Activated CD8-positive, alpha-beta T cell treated with anti-CD3 and anti-CD28 coated beads for 36 hours (primary cell): Measurements from ENCODE around the gene LHB. TPM values are rescaled to one million over a fixed set of nuclear protein-coding genes. Genes with fewer than 3 reads are reported as not detected.

ENCODE experiments used
- ATAC-seq: fragments of 200-7000 bp; cut with Tn5 transposase; one replicate; pipeline ENCODE4 v1.10.0; 2021; ENCODE audit warnings: mild to moderate bottlenecking, moderate library complexity
- CTCF ChIA-PET: fragments of 350-600 bp; sonication (Branson Sonifier 250); formaldehyde crosslinking; loops from one replicate; lab custom pipeline; 2021; ENCODE audit warnings: antibody characterized with exemption; lab: Charles Lee
- POLR2A ChIA-PET: fragments of 350-600 bp; sonication (Branson Sonifier 250); formaldehyde crosslinking; loops from one replicate; lab custom pipeline; 2021; ENCODE audit warnings: antibody characterized with exemption; lab: Charles Lee
- DNase-seq: peaks from one replicate; pipeline ENCODE4 v3.0.0-alpha.2; 2020
- H3K27ac Mint-ChIP-seq: one replicate; pipeline ENCODE4 v1.8.0; 2021; ENCODE audit warnings: mild to moderate bottlenecking, mixed read lengths
- H3K27me3 Mint-ChIP-seq: one replicate; pipeline ENCODE4 v1.8.0; 2021; ENCODE audit warnings: mixed read lengths
- H3K36me3 Mint-ChIP-seq: one replicate; pipeline ENCODE4 v1.8.0; 2021; ENCODE audit warnings: low read depth, mixed read lengths
- H3K4me1 Mint-ChIP-seq: one replicate; pipeline ENCODE4 v1.8.0; 2021; ENCODE audit warnings: low read depth, mixed read lengths
- H3K4me3 Mint-ChIP-seq: one replicate; pipeline ENCODE4 v1.8.0; 2021; ENCODE audit warnings: mild to moderate bottlenecking, moderate library complexity, mixed read lengths
- H3K9me3 Mint-ChIP-seq: one replicate; pipeline ENCODE4 v1.8.0; 2021; ENCODE audit warnings: mixed read lengths
- intact Hi-C: fragments of 100-400 bp; cut with micrococcal nuclease; formaldehyde crosslinking; loops from one replicate; pipeline ENCODE4 v1.10.0; 2022
- total RNA-seq, 2 experiments: library from RNA; stranded (reverse); gene quantifications; one replicate each; pipeline ENCODE4 v1.2.3, GENCODE V29; 2021
- TF ChIP-seq, protein P1 (sequence below): fragments of 200-600 bp; IDR thresholded peaks from one replicate; pipeline ENCODE4 v1.8.0; 2022; ENCODE audit warnings: antibody characterized with exemption, mild to moderate bottlenecking

The LHB gene
- total RNA-seq, 2 experiments from 2014 or later = not detected

DNA sequence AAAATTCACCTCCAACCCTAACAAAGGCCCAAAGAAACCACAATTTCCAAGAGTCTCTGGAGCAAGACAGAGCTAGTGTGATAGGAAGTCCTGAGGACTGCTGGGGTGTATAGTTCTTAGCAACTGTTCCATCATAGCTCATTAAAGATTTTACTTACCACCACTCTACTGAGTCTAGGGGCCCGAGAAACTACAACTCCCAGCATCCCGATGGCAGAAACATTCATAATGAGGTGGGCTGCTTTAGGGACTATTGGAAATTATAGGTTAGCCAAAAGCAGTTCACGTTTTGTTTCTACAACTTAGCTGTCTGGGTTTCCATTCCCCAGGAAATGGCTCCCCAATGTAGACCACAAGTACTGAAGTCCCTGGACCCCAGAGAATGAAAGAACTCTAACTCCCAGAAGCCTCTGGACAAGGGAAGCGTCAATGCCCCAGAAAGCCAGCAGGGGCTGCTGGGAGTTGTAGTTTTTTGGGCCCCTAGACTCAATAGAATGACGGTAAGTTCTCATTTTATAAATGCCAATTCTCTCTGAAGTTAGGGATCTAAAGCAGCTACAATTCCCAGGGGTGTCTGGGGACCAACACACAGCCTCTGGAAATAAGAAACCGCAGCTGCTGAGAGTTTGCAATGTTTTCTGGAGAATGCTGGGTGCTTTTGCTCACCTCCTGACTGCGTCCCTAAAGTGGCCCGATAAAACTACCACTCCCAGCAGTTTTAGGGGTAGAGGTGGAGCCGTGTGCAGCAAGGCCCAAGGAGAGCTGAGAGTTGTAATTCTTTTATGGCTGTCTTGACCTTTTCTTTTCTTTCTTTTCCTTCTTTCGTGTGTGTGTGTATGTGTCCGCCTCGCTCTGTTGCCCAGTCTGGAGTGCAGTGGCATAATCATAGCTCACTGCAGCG lies 40.7 kb downstream of the LHB start:
- CTCF ChIA-PET = interaction anchor here (0.9 to 10.0 kb wide), 10 partner anchors 9 to 188 kb away, joined by 3 to 101 read pairs (median 6); partner anchors contain the start of genes BAX, GYS1 and RUVBL2
- H3K9me3 Mint-ChIP-seq = no peaks in the 10 kb centered on the region
- no peak overlapping the region for H3K4me3 Mint-ChIP-seq
- POLR2A ChIA-PET = interaction anchor here (1.2 to 4.9 kb wide), 3 partner anchors 10 to 16 kb away, joined by 4 to 36 read pairs (median 8); partner anchors contain the start of gene FTL
- TF ChIP-seq, protein P1, sequence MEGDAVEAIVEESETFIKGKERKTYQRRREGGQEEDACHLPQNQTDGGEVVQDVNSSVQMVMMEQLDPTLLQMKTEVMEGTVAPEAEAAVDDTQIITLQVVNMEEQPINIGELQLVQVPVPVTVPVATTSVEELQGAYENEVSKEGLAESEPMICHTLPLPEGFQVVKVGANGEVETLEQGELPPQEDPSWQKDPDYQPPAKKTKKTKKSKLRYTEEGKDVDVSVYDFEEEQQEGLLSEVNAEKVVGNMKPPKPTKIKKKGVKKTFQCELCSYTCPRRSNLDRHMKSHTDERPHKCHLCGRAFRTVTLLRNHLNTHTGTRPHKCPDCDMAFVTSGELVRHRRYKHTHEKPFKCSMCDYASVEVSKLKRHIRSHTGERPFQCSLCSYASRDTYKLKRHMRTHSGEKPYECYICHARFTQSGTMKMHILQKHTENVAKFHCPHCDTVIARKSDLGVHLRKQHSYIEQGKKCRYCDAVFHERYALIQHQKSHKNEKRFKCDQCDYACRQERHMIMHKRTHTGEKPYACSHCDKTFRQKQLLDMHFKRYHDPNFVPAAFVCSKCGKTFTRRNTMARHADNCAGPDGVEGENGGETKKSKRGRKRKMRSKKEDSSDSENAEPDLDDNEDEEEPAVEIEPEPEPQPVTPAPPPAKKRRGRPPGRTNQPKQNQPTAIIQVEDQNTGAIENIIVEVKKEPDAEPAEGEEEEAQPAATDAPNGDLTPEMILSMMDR = peak; percentile 26
- H3K36me3 Mint-ChIP-seq = peaks cover 24% of the 10 kb centered on the region
- peaks cover 17% of the 10 kb centered on the region for H3K4me1 Mint-ChIP-seq
- peak overlapping the region; percentile 46 for H3K27ac Mint-ChIP-seq
- H3K27me3 Mint-ChIP-seq = no peaks in the 10 kb centered on the region
- intact Hi-C loops = no loop called here
- DNase-seq (peak; percentile 78), ATAC-seq (peak; percentile 62)

DNA sequence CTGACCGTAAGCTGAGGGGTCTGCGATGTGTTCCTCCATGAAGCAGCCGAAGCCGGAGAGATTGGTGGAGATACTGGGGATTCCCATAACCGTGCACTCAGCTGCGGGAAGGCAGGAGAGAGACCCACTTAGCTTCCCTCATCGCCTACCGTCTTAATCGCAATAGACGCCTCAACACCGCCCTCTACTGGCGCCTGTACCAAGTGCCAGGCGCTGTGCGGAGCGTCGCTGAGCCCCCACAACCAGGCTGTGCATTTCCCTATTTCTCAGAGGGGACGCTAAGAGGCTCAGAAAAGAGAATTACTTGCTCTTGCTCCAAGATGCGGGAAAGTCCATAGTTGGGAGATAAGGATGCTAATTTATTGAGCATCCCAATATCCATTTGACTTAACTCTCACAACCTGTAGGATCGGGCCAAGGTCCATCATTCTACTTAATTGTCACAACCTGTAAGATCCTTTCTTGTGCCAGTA lies 45.9 kb downstream of the LHB start:
- peak overlapping the region; percentile 46 for H3K27ac Mint-ChIP-seq
- ATAC-seq = peak; percentile 83
- H3K36me3 Mint-ChIP-seq = peaks cover 38% of the 10 kb centered on the region
- peak; percentile 93 for DNase-seq
- no peaks in the 10 kb centered on the region for H3K9me3 Mint-ChIP-seq
- no peaks in the 10 kb centered on the region for H3K27me3 Mint-ChIP-seq
- POLR2A ChIA-PET = interaction anchor here (0.6 to 1.5 kb wide), 8 partner anchors 9 to 175 kb away, joined by 3 to 10 read pairs (median 4); partner anchors contain the start of genes NUCB1 and PPP1R15A
- intact Hi-C loops = no loop called here
- no peak overlapping the region for H3K4me3 Mint-ChIP-seq
- CTCF ChIA-PET = interaction anchor here (0.6 to 2.6 kb wide), 43 partner anchors 9 to 296 kb away, joined by 3 to 32 read pairs (median 4); partner anchors contain the start of genes BAX, BCAT2, DHDH and GYS1
- TF ChIP-seq, protein P1 = peak; percentile 95
- peaks cover 20% of the 10 kb centered on the region for H3K4me1 Mint-ChIP-seq

DNA sequence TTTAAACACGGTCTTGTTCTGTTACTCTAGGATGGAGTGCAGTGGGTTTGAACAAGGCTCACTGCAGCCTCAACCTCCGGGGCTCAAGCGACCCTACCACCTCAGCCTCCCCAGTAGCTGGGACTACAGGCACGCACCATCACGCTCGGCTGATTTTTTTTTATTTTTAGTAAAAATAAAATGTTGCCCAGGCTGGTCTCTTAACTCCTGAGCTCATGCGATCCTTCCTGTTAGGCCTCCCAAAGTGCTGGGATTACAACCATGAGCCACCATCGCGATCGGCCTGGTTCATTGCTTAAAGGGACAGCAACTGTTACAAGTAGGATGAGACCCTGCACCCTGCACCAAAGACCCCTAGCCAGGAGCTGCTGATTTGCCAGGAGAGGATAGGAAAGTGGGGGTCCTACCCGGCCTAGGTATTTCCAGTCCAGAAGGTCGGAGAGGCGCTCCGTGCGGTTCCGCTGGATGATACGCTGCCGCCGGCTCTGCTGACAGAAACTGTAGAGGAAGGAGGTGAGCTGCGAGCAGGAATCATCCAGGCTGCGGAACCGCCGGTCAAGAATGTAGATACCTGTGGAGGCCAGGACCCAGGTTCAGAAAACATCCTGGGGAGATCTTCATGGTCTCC lies 46.6 kb downstream of the LHB start:
- Mint-ChIP-seq H3K27ac (peak overlapping the region; percentile 11), H3K9me3 (no peaks in the 10 kb centered on the region)
- DNase-seq = no peak

DNA sequence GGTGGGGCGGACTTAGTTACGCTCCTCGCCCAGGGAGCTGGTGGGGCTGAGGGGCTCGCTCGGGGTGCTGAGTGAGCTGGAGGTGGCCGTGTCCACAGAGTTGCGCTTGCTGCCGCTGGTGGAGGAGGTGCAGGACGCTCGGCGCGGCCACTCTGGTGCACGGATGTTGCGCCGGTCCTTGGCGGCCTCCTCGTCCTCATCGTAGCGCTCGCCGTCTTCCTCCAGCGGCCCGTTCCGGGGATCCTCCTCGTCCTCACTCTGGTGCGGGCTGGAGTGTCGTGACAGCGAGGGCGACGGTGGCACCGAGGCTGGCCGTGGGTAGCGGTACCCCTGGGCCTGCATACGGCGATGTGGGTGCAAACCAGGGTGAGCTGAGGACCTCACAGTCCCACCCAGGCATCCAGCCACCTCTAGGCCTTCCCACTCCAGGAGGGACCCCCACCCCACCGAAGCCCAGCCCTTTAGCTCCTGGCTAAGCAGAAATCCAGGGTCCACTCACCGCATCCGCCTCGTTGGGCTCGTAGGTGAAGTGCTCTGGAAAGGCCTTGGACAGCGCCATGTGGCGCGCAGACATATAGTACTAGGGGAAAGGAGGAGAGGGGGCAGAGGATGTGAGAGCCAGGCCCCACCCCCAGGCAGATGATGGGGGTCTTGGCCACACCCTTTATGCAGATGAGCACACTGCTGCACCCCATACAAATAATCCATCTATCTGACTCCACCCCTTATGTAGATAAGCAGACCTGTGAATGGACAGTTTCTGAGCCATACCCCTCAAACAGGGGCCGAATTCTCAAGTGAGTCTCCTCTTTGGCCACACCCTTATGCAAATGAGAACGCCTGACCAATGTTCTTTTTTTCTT lies 47.4 kb downstream of the LHB start:
- Mint-ChIP-seq H3K9me3 (no peaks in the 10 kb centered on the region), H3K27me3 (no peaks in the 10 kb centered on the region), H3K4me1 (peaks cover 26% of the 10 kb centered on the region), H3K27ac (peak overlapping the region; percentile 11), H3K4me3 (no peak overlapping the region), H3K36me3 (peaks cover 43% of the 10 kb centered on the region)
- DNase-seq = peak; percentile 26
- TF ChIP-seq, protein P1 = no peak
- ChIA-PET CTCF (interaction anchor here (1.1 to 3.8 kb wide), 15 partner anchors 7 to 181 kb away, joined by 4 to 32 read pairs (median 12); partner anchors contain the start of genes BAX, DHDH, GYS1 and HSD17B14), POLR2A (interaction anchor here (1.2 to 6.2 kb wide), 4 partner anchors 89 to 174 kb away, joined by 4 to 53 read pairs (median 8); partner anchors contain the start of gene PPP1R15A)
- intact Hi-C loops = loop anchor here (5.0 to 10.0 kb wide), 2 partner anchors 95 to 172 kb away; partner anchors contain the start of gene PPP1R15A
- no peak for ATAC-seq

More for the DNA sequence above, 46.6 kb downstream of the LHB start:
- Mint-ChIP-seq H3K4me1 (peaks cover 23% of the 10 kb centered on the region), H3K36me3 (peaks cover 43% of the 10 kb centered on the region), H3K4me3 (no peak overlapping the region), H3K27me3 (no peaks in the 10 kb centered on the region)
- TF ChIP-seq, protein P1 = no peak
- CTCF ChIA-PET = interaction anchor here (0.6 to 2.6 kb wide), 43 partner anchors 8 to 296 kb away, joined by 3 to 32 read pairs (median 4); partner anchors contain the start of genes BAX, BCAT2, DHDH and GYS1
- no peak for ATAC-seq
- intact Hi-C loops = no loop called here
- POLR2A ChIA-PET = interaction anchor here (0.6 to 1.5 kb wide), 9 partner anchors 8 to 174 kb away, joined by 3 to 10 read pairs (median 4); partner anchors contain the start of genes NUCB1 and PPP1R15A
